Gastroesophageal sphincter (tissue), 3 donors: Measurements from ENCODE around the gene CDH13.

Experiments
- EP300 ChIP-seq: sonication (generic); formaldehyde crosslinking; IDR thresholded peaks from one replicate; pipeline ENCODE4 v1.6.1; 2017; ENCODE audit warnings: antibody characterized with exemption, mild to moderate bottlenecking
- POLR2A ChIP-seq, 2 donors: fragments of 450-650 bp; IDR thresholded peaks; one replicate each; pipeline ENCODE4 v1.6.1; 2017; ENCODE audit warnings: antibody characterized with exemption in 2 of 2, mild to moderate bottlenecking in 2 of 2, moderate library complexity in 1 of 2
- TF ChIP-seq, protein P1 (sequence below), 4 experiments: fragments of 200-600 bp in 2 of 4; fragments of 450-650 bp in 2 of 4; sonication (generic) in 1 of 4; IDR thresholded peaks; one replicate each; pipeline ENCODE4 v1.5.1; 2017 to 2019; ENCODE audit warnings: antibody characterized with exemption in 4 of 4, mild to moderate bottlenecking in 2 of 4, moderate library complexity in 2 of 4

- TF ChIP-seq, protein P1, sequence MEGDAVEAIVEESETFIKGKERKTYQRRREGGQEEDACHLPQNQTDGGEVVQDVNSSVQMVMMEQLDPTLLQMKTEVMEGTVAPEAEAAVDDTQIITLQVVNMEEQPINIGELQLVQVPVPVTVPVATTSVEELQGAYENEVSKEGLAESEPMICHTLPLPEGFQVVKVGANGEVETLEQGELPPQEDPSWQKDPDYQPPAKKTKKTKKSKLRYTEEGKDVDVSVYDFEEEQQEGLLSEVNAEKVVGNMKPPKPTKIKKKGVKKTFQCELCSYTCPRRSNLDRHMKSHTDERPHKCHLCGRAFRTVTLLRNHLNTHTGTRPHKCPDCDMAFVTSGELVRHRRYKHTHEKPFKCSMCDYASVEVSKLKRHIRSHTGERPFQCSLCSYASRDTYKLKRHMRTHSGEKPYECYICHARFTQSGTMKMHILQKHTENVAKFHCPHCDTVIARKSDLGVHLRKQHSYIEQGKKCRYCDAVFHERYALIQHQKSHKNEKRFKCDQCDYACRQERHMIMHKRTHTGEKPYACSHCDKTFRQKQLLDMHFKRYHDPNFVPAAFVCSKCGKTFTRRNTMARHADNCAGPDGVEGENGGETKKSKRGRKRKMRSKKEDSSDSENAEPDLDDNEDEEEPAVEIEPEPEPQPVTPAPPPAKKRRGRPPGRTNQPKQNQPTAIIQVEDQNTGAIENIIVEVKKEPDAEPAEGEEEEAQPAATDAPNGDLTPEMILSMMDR (IDR thresholded peaks at IDR 0.05): no peak
- TF ChIP-seq EP300 (no peak), POLR2A (IDR thresholded peaks at IDR 0.05) (no peak)
Measured at GRCh38 chr16:83253521-83253920, 626.8 kb downstream of the CDH13 start.
